ENCODE results near the gene ACOT11. TPM values are rescaled to one million over a fixed set of nuclear protein-coding genes. Genes with fewer than 3 reads are reported as not detected.

The ACOT11 gene
- total and polyA plus RNA-seq, 9 of the 15 experiments (the other 6 are each of a cell fraction or from before 2014, with no cell fraction given) = 0.04 to 1.2 (median 0.64) TPM; not detected in 2

DNA sequence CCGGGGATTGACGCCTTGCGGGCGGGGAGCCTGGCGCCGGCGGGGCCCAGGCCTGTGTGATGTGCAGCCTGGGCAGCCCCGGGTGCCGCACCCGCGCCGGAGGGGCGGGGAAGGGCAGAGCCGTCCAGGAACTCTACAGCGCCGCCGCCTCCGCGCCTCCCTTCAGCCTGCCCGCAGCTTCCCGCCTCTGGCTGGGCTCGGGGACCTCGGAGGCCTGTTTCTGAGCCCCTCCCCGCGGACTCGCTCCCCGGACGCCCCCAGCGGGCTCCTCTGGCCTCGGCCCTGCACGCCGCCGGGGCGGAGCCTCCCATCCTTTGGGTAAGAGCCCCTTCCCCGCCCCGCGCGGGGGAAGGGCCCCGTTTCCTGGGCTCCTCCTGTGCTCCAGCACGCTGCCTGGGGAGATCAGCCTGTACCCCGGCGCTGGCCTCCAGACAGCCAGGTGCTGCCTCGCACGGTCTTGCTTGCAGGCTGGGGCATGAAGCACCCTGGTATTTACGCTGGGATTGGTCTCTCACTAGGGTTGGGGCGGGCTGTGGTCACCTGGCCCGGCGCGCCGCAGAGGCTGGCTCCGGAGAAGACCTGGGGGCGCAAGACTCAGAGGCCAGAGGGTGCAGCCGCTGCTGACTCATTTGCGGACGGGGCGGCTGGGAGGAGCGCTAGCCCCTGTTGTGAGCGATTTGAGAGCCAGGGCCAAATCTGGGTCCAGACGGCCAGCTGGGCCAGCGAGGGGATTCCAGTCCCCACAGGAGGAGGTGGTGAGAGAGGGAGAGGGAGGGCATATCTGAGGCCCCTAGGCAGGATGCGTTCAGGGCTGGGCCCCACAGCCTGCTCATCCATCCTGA, 5.7 kb upstream of the ACOT11 start (continued):
- no peak for TF ChIP-seq PRPF4 (IDR thresholded peaks at IDR 0.05; ENCODE audit: insufficient read depth, low read depth, low read length, poor library complexity, severe bottlenecking)
- peak; percentile 45; the same call in 1 of the 2 replicates for TF ChIP-seq RNF2 (IDR thresholded peaks at IDR 0.05)
- peak; percentile 24; the same call in 1 of the 2 replicates for TF ChIP-seq TCF3 (CRISPR knock-in tag; IDR thresholded peaks at IDR 0.05)
- TF ChIP-seq NELFE (IDR thresholded peaks at IDR 0.05; ENCODE audit: insufficient read depth, insufficient read length) = no peak
- peak; percentile 35; the same call in 1 of the 2 replicates for TF ChIP-seq RB1 (IDR thresholded peaks at IDR 0.05; ENCODE audit: low read depth)
- peak; percentile 54; the same call in 1 of the 2 replicates for TF ChIP-seq ZBTB43 (CRISPR knock-in tag; IDR thresholded peaks at IDR 0.05)
- TF ChIP-seq ZNF766 (CRISPR knock-in tag; conservative IDR thresholded peaks at IDR 0.05) = no peak
- peak; percentile 73 for TF ChIP-seq L3MBTL2 (IDR thresholded peaks at IDR 0.05)
- TF ChIP-seq YY1 (IDR thresholded peaks at IDR 0.05; ENCODE audit: borderline replicate concordance in 1 of 3, control insufficient read depth in 1 of 3, extremely low read depth in 1 of 3, insufficient read depth in 3 of 3, insufficient read length in 1 of 3, insufficient replicate concordance in 2 of 3, low read depth in 1 of 3, low read length in 2 of 3) = no peak
- TF ChIP-seq ETV1 (tag; conservative IDR thresholded peaks at IDR 0.05; ENCODE audit: low read depth) = no peak
- no peak for TF ChIP-seq ZKSCAN3 (CRISPR knock-in tag; IDR thresholded peaks at IDR 0.05)
- no peak for TF ChIP-seq CGGBP1 (CRISPR knock-in tag; IDR thresholded peaks at IDR 0.05)
- TF ChIP-seq, protein P1, sequence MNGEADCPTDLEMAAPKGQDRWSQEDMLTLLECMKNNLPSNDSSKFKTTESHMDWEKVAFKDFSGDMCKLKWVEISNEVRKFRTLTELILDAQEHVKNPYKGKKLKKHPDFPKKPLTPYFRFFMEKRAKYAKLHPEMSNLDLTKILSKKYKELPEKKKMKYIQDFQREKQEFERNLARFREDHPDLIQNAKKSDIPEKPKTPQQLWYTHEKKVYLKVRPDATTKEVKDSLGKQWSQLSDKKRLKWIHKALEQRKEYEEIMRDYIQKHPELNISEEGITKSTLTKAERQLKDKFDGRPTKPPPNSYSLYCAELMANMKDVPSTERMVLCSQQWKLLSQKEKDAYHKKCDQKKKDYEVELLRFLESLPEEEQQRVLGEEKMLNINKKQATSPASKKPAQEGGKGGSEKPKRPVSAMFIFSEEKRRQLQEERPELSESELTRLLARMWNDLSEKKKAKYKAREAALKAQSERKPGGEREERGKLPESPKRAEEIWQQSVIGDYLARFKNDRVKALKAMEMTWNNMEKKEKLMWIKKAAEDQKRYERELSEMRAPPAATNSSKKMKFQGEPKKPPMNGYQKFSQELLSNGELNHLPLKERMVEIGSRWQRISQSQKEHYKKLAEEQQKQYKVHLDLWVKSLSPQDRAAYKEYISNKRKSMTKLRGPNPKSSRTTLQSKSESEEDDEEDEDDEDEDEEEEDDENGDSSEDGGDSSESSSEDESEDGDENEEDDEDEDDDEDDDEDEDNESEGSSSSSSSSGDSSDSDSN (IDR thresholded peaks at IDR 0.05; ENCODE audit: borderline replicate concordance in 1 of 2, low read depth in 2 of 2, low read length in 2 of 2) = peak in 1 of 2 experiments; percentile 17; a peak in 1 of 4 replicates
- no peak for TF ChIP-seq XRCC5 (IDR thresholded peaks at IDR 0.05; ENCODE audit: low read depth, low read length)
- no peak for TF ChIP-seq ZNF436 (CRISPR knock-in tag; IDR thresholded peaks at IDR 0.05)
- TF ChIP-seq ZNF431 (CRISPR knock-in tag; IDR thresholded peaks at IDR 0.05) = 0 out of 2 replicates have a peak, but pooled peaks have one; percentile 23
- TF ChIP-seq EHMT2 (IDR thresholded peaks at IDR 0.05) = no peak
- TF ChIP-seq ZBTB9 (CRISPR knock-in tag; IDR thresholded peaks at IDR 0.05) = peak; percentile 77; the same call in 1 of the 2 replicates
- no peak for TF ChIP-seq RAD21 (CRISPR knock-in tag; conservative IDR thresholded peaks at IDR 0.05 in 1 of 2, IDR thresholded peaks at IDR 0.05 in 1 of 2)
- TF ChIP-seq, protein P2, sequence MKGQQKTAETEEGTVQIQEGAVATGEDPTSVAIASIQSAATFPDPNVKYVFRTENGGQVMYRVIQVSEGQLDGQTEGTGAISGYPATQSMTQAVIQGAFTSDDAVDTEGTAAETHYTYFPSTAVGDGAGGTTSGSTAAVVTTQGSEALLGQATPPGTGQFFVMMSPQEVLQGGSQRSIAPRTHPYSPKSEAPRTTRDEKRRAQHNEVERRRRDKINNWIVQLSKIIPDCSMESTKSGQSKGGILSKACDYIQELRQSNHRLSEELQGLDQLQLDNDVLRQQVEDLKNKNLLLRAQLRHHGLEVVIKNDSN (CRISPR knock-in tag; IDR thresholded peaks at IDR 0.05) = peak; percentile 71
